K562 (cell line): ENCODE data around the gene FAM222A. TPM values are rescaled to one million over a fixed set of nuclear protein-coding genes. Genes with fewer than 3 reads are reported as not detected.

Experiments used
- ATAC-seq: fragments of 200-7000 bp; cut with Tn5 transposase; 3 replicates; pipeline ENCODE4 v1.9.1; 2020; ENCODE audit warnings: moderate library complexity
- BruUV-seq: library from RNA; stranded (reverse); fragments of 400-500 nt; replicated peaks from 2 replicates; lab custom pipeline; 2021; lab: Mats Ljungman, UMichigan
- CTCF ChIA-PET: fragments of 300-600 bp; formaldehyde crosslinking; extraction: SDS; loops from one replicate; lab custom pipeline; 2021; ENCODE audit warnings: low intra/inter-chr PET ratio; lab: Yijun Ruan, JAX
- POLR2A ChIA-PET: fragments of 300-600, 350-650 bp; sonication (Branson Sonifier 250); formaldehyde crosslinking; extraction: SDS; loops from one replicate; lab custom pipeline; 2021; ENCODE audit warnings: antibody characterized with exemption, inconsistent platforms; lab: Yijun Ruan, JAX
- DNase-seq, 4 experiments: peaks; one replicate each; pipeline versions ENCODE4 v3.0.0 to v3.0.0-alpha.2; 2011 to 2018; ENCODE audit warnings: low spot score in 3 of 4, mixed read lengths in 3 of 4; ENCODE audit errors: extremely low read depth in 1 of 4
- FAIRE-seq: peaks from 2 replicates; lab custom pipeline; 2011; peaks lifted over from hg19 to GRCh38; lab: Jason Lieb, UNC
- H2AFZ ChIP-seq: 2 replicates; pipeline ENCODE4 v1.6.0; 2011; ENCODE audit warnings: low read depth, low read length, control low read depth, inconsistent platforms
- H3K27ac ChIP-seq: fragments of 200-600 bp; 3 replicates; pipeline ENCODE4 v1.8.0; 2011; ENCODE audit warnings: low read depth, mild to moderate bottlenecking, control low read depth, inconsistent platforms, low read length, moderate library complexity, mixed read lengths; ENCODE audit errors: extremely low read depth
- H3K27me3 ChIP-seq, 2 experiments: fragments of 300-600 bp in 1 of 2; 2 replicates in 1 of 2; 3 replicates in 1 of 2; pipeline versions ENCODE4 v1.6.0 to v1.8.0; 2011; ENCODE audit warnings: inconsistent platforms in 2 of 2, low read length in 2 of 2, mild to moderate bottlenecking in 1 of 2, mixed read lengths in 1 of 2, moderate library complexity in 1 of 2; ENCODE audit not compliant: control insufficient read depth in 2 of 2, insufficient read depth in 2 of 2
- H3K36me3 ChIP-seq: fragments of 300-600 bp; 3 replicates; pipeline ENCODE4 v1.8.0; 2011; ENCODE audit warnings: mild to moderate bottlenecking, low read length, inconsistent platforms; ENCODE audit not compliant: control insufficient read depth, insufficient read depth
- H3K4me1 ChIP-seq, 2 experiments: fragments of 200-600 bp in 1 of 2; replicated peaks in 1 of 2; 2 replicates in 1 of 2; 3 replicates in 1 of 2; pipeline versions ENCODE4 v1.5.1 to v1.8.0; 2011; ENCODE audit warnings: inconsistent platforms in 2 of 2, low read length in 2 of 2, mild to moderate bottlenecking in 1 of 2, mixed read lengths in 1 of 2, moderate library complexity in 1 of 2; ENCODE audit not compliant: control insufficient read depth in 2 of 2, insufficient read depth in 2 of 2
- H3K4me2 ChIP-seq: 2 replicates; pipeline ENCODE4 v1.6.1; 2011; ENCODE audit warnings: low read length, control low read depth, inconsistent platforms, mixed read lengths; ENCODE audit not compliant: insufficient read depth
- H3K4me3 ChIP-seq: fragments of 200-600 bp; sonication (generic), shearing (Covaris generic); 2 replicates; pipeline ENCODE4 v1.5.1; 2016; ENCODE audit warnings: control low read depth, inconsistent platforms
- H3K79me2 ChIP-seq: fragments of 200-600 bp; 3 replicates; pipeline ENCODE4 v1.8.0; 2011; ENCODE audit warnings: low read length, inconsistent platforms; ENCODE audit not compliant: control insufficient read depth, insufficient read depth
- H3K9ac ChIP-seq, 2 experiments: 2 replicates each; pipeline versions ENCODE4 v1.6.0 to v1.6.1; 2011; ENCODE audit warnings: low read depth in 2 of 2, low read length in 2 of 2, control low read depth in 1 of 2, inconsistent platforms in 1 of 2, mild to moderate bottlenecking in 1 of 2, mixed read lengths in 1 of 2; ENCODE audit not compliant: insufficient read depth in 1 of 2
- H3K9me1 ChIP-seq: one replicate; pipeline ENCODE4 v1.6.0; 2011; ENCODE audit warnings: inconsistent platforms, mild to moderate bottlenecking, low read length, moderate library complexity; ENCODE audit not compliant: control insufficient read depth, insufficient read depth
- H3K9me3 ChIP-seq: replicated peaks from 2 replicates; pipeline ENCODE4 v1.5.1; 2011; ENCODE audit warnings: low read depth, low read length, inconsistent platforms; ENCODE audit not compliant: control insufficient read depth, insufficient read depth
- H4K20me1 ChIP-seq: replicated peaks from 2 replicates; pipeline ENCODE4 v1.6.1; 2011; ENCODE audit warnings: low read length, inconsistent platforms, mixed read lengths; ENCODE audit not compliant: control insufficient read depth, insufficient read depth
- CREBBP ChIP-seq: IDR thresholded peaks from one replicate; pipeline ENCODE4 v1.6.1; 2012; ENCODE audit warnings: low read depth, mild to moderate bottlenecking, control low read depth, inconsistent platforms, low read length
- SMARCA4 ChIP-seq: fragments of 450-650 bp; IDR thresholded peaks from 2 replicates; pipeline ENCODE4 v1.6.1; 2016
- SMARCC2 ChIP-seq: fragments of 450-650 bp; IDR thresholded peaks from 2 replicates; pipeline ENCODE4 v1.6.1; 2017; ENCODE audit warnings: antibody characterized with exemption, moderate library complexity, mild to moderate bottlenecking, low read depth
- TSHZ1 ChIP-seq: fragments of 250-450 bp; sonication (Bioruptor Pico); IDR thresholded peaks from 2 replicates; pipeline ENCODE4 v1.4.0; 2020; ENCODE audit warnings: mild to moderate bottlenecking, moderate library complexity
- USF1 ChIP-seq: sonication (generic); formaldehyde crosslinking; IDR thresholded peaks from 2 replicates; pipeline ENCODE4 v1.9.0; 2022; ENCODE audit warnings: mild to moderate bottlenecking, missing genetic modification reagents
- ZBTB12 ChIP-seq: fragments of 250-450 bp; sonication (Bioruptor Pico); IDR thresholded peaks from 2 replicates; pipeline ENCODE4 v1.4.0; 2020
- ZC3H11A ChIP-seq: IDR thresholded peaks from 2 replicates; pipeline ENCODE4 v1.6.1; 2012; ENCODE audit warnings: low read depth, low read length, improper control_type of control experiment
- ZNF695 ChIP-seq: fragments of 450-650 bp; formaldehyde crosslinking; IDR thresholded peaks from 2 replicates; pipeline ENCODE4 v1.4.0; 2020; ENCODE audit warnings: mild to moderate bottlenecking, moderate library complexity
- WGBS: fragments of 100-300 bp; shearing (Covaris generic); methylation state at CpG from one replicate; pipeline ENCODE4 v1.1.6; 2016; ENCODE audit warnings: low coverage, mixed read lengths; ENCODE audit not compliant: insufficient coverage; ENCODE audit errors: missing lambda C conversion rate; 5-methylcytosine and 5-hydroxymethylcytosine counted together
- in situ Hi-C: fragments of 300-500 bp; cut with MboI; formaldehyde crosslinking; loops from 4 replicates; pipeline ENCODE4 v1.15.0; 2018; ENCODE audit warnings: inconsistent platforms, mixed read lengths
- intact Hi-C: fragments of 100-400 bp; cut with micrococcal nuclease; formaldehyde crosslinking; loops from 2 replicates; pipeline ENCODE4 v1.14.2; 2022
- polyA plus RNA-seq, 8 experiments: library from polyadenylated mRNA; depleted of rRNA in 4 of 8; stranded (reverse) in 5 of 8; unstranded in 3 of 8; fragments of >200 nt; fragmentation: Nextera tagmentation in 2 of 8; fragmentation: Illumina TruSeq in 1 of 8; extraction: Ambion mirVana in 2 of 8; extraction: Trizol in 1 of 8; gene quantifications; 2 replicates each; pipeline versions ENCODE4 v1.2.1 to v1.2.3, GENCODE V29; 2011 to 2014; ENCODE audit warnings: inconsistent platforms in 1 of 8, missing spikeins in 1 of 8
- total RNA-seq, 7 experiments: library from RNA; depleted of rRNA in 6 of 7; stranded (reverse); fragments of >200 nt in 6 of 7; fragmentation: Illumina TruSeq in 2 of 7; extraction: Trizol in 2 of 7; gene quantifications; 2 replicates each; pipeline versions ENCODE4 v1.2.1 to v1.2.3, GENCODE V29; 2011 to 2021; ENCODE audit warnings: low replicate concordance in 1 of 7
- TF ChIP-seq, protein P1 (sequence below): fragments of 450-650 bp; formaldehyde crosslinking; IDR thresholded peaks from 2 replicates; pipeline ENCODE4 v1.4.0; 2022; ENCODE audit warnings: mild to moderate bottlenecking, moderate library complexity
- TF ChIP-seq, protein P2 (sequence below): fragments of 250-450 bp; sonication (Bioruptor Pico); IDR thresholded peaks from 2 replicates; pipeline ENCODE4 v1.8.0; 2022; ENCODE audit warnings: moderate library complexity, mild to moderate bottlenecking, inconsistent platforms
- TF ChIP-seq, protein P3 (sequence below): sonication (generic); formaldehyde crosslinking; IDR thresholded peaks from 2 replicates; pipeline ENCODE4 v1.4.0; 2020; ENCODE audit warnings: mild to moderate bottlenecking, missing genetic modification reagents

Gene FAM222A
- total and polyA plus RNA-seq, 9 of the 15 experiments (the other 6 are each of a cell fraction or from before 2014, with no cell fraction given): 0.03 to 0.36 (median 0.12) TPM; not detected in 1

GRCh38 chr12:109800536-109800935 is 86.9 kb downstream of the FAM222A start:
- CTCF ChIA-PET: no interaction called here
- 0% methylated on average over 11 of the region's 13 CpGs for WGBS
- BruUV-seq: no TSS peak
- no peak overlapping the region for H3K27ac ChIP-seq
- H3K9me1 ChIP-seq: no peaks in the 10 kb centered on the region
- H3K9ac ChIP-seq: no peak overlapping the region; a peak in 1 of 4 replicates
- POLR2A ChIA-PET: interaction anchor here (0.6 kb wide), 1 partner anchor 1295 kb away, joined by 3 read pairs; no protein-coding TSS in a partner anchor
- no peak overlapping the region for H3K4me2 ChIP-seq
- H3K4me1 ChIP-seq: peaks cover 0 to 6% of the 10 kb centered on the region in 2 experiments; a peak in 1 of 5 replicates
- DNase-seq (no peak), ATAC-seq (no peak), FAIRE-seq (no peak)
- intact Hi-C loops (no loop called here), in situ Hi-C loops (no loop called here)
- H3K27me3 ChIP-seq: peaks cover 7 to 41% of the 10 kb centered on the region in 2 experiments; a peak in 4 of 5 replicates
- no peaks in the 10 kb centered on the region for H3K79me2 ChIP-seq
- no peaks in the 10 kb centered on the region for H3K9me3 ChIP-seq
- no peaks in the 10 kb centered on the region for H3K36me3 ChIP-seq
- peaks cover 9% of the 10 kb centered on the region; the same call in 1 of the 2 replicates for H4K20me1 ChIP-seq
- H3K4me3 ChIP-seq: no peak overlapping the region
- no peak overlapping the region for H2AFZ ChIP-seq
- TF ChIP-seq CREBBP (no peak), TSHZ1 (CRISPR knock-in tag) (no peak), USF1 (CRISPR knock-in tag) (no peak), ZNF695 (CRISPR knock-in tag) (no peak), ZC3H11A (no peak), SMARCC2 (no peak), SMARCA4 (no peak), ZBTB12 (CRISPR knock-in tag) (no peak)
- TF ChIP-seq, protein P1, sequence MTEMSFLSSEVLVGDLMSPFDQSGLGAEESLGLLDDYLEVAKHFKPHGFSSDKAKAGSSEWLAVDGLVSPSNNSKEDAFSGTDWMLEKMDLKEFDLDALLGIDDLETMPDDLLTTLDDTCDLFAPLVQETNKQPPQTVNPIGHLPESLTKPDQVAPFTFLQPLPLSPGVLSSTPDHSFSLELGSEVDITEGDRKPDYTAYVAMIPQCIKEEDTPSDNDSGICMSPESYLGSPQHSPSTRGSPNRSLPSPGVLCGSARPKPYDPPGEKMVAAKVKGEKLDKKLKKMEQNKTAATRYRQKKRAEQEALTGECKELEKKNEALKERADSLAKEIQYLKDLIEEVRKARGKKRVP: no peak
- TF ChIP-seq, protein P2, sequence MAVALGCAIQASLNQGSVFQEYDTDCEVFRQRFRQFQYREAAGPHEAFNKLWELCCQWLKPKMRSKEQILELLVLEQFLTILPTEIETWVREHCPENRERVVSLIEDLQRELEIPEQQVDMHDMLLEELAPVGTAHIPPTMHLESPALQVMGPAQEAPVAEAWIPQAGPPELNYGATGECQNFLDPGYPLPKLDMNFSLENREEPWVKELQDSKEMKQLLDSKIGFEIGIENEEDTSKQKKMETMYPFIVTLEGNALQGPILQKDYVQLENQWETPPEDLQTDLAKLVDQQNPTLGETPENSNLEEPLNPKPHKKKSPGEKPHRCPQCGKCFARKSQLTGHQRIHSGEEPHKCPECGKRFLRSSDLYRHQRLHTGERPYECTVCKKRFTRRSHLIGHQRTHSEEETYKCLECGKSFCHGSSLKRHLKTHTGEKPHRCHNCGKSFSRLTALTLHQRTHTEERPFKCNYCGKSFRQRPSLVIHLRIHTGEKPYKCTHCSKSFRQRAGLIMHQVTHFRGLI (CRISPR knock-in tag): no peak
- TF ChIP-seq, protein P3, sequence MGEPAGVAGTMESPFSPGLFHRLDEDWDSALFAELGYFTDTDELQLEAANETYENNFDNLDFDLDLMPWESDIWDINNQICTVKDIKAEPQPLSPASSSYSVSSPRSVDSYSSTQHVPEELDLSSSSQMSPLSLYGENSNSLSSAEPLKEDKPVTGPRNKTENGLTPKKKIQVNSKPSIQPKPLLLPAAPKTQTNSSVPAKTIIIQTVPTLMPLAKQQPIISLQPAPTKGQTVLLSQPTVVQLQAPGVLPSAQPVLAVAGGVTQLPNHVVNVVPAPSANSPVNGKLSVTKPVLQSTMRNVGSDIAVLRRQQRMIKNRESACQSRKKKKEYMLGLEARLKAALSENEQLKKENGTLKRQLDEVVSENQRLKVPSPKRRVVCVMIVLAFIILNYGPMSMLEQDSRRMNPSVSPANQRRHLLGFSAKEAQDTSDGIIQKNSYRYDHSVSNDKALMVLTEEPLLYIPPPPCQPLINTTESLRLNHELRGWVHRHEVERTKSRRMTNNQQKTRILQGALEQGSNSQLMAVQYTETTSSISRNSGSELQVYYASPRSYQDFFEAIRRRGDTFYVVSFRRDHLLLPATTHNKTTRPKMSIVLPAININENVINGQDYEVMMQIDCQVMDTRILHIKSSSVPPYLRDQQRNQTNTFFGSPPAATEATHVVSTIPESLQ (CRISPR knock-in tag): no peak
